Measurements from ENCODE around the gene BIRC6. TPM values are rescaled to one million over a fixed set of nuclear protein-coding genes. Genes with fewer than 3 reads are reported as not detected.

Gene BIRC6
- total RNA-seq, 1 donor = 133 TPM

DNA sequence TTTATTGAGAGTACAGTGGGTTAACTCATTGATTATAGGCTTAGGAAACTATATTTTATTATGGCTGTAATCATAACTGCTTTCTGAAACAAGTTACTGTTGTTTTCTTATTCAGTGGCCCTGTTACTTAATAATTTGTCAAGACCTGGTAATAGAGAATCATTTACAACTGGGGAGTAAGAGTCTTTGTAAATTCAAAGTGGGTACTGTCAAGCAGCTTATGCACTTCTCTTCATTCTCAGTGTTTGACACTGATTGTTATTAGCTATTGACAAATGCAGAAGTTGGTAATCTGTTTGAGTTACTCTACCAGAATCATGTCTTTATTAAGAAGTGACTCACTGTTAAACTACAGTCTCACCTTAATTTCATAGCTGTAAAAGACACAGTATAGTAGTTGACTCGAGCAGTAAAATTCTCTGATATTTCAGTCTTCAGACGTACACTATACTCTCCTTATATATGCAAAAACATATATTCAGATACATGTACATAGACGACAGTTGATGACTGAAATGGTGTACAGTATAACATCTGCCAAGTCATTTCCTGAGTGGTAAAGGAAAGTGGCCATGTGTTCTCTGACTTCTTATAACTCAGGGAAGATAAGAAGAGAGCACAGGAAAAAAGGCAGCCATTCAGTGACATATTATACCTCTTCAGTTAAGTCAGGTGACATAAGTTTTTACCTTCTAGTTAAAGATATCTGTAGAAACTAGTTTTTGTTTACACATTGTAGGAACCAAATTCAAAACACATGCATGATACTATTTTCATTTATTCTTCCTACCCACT lies 235.0 kb downstream of the BIRC6 start:
- no peak overlapping the region for H3K4me3 ChIP-seq (ENCODE audit: low read depth, low read length)
- DNase-seq (ENCODE audit: low read depth) = peak; percentile 25
- TF ChIP-seq CTCF (IDR thresholded peaks at IDR 0.05; ENCODE audit: insufficient read depth, low read length) = no peak

- no peak overlapping the region for H3K4me3 ChIP-seq (ENCODE audit: low read depth, low read length)
- TF ChIP-seq CTCF (IDR thresholded peaks at IDR 0.05; ENCODE audit: insufficient read depth, low read length) = no peak
- no peak for DNase-seq (ENCODE audit: low read depth)
Observed at GRCh38 chr2:32594573-32594972, 237.8 kb downstream of the BIRC6 start.

- no peak for DNase-seq (ENCODE audit: low read depth)
- no peak overlapping the region for H3K4me3 ChIP-seq (ENCODE audit: low read depth, low read length)
- no peak for TF ChIP-seq CTCF (IDR thresholded peaks at IDR 0.05; ENCODE audit: insufficient read depth, low read length)
Observed at GRCh38 chr2:32611366-32611765, 254.5 kb downstream of the BIRC6 start.

DNA sequence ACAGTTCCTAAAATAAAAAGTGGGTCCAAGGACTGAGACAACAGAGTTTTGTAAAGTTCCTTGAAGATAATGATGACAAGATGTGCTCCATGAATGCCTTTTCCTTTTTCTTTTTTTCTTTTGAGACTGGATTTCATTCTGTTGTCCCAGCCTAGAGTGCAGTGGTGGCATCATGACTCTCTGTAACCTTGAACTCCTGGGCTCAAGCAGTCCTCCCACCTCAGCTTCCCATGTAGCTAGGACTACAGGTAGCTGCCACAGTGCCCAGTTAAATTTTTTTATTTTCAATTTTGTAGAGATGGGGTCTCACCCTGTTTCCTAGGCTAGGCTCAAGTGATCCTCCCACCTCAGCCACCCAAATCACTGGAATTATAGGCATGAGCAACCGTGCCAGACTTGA lies 254.9 kb downstream of the BIRC6 start:
- no peak overlapping the region for H3K4me3 ChIP-seq (ENCODE audit: low read depth, low read length)
- no peak for DNase-seq (ENCODE audit: low read depth)
- TF ChIP-seq CTCF (IDR thresholded peaks at IDR 0.05; ENCODE audit: insufficient read depth, low read length) = no peak

DNA sequence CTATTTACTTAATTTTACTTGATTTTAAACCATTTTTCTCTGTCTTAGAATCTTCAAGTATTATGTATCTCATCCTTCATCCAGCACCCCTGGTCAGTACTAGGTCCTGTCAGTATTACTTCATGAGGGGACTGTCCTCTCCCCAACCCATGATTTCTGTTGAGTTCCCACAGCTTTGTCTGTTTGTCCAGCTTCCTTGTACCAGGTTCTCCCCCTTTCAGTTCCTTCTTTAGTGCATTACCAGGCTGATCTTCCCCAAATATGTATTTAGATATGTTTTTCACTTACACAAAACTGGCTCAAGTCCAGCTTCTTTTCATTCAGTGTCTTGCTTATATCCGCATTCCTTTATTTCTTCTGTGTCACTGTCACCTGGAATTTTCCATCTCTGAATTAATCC lies 257.3 kb downstream of the BIRC6 start:
- TF ChIP-seq CTCF (IDR thresholded peaks at IDR 0.05; ENCODE audit: insufficient read depth, low read length) = no peak
- no peak for DNase-seq (ENCODE audit: low read depth)
- no peak overlapping the region for H3K4me3 ChIP-seq (ENCODE audit: low read depth, low read length)

GRCh38 chr2:32617599-32618189 lies 260.9 kb downstream of the BIRC6 start:
- H3K4me3 ChIP-seq (ENCODE audit: low read depth, low read length) = no peak overlapping the region
- TF ChIP-seq CTCF (IDR thresholded peaks at IDR 0.05; ENCODE audit: insufficient read depth, low read length) = no peak
- DNase-seq (ENCODE audit: low read depth) = no peak
